GM06990 (cell line): ENCODE results near the gene ACP4.
A peak's percentile ranks its signal among the peaks of the same experiment; 100 is the strongest.

ENCODE experiments used
- DNase-seq: peaks from one replicate; pipeline ENCODE4 v3.0.0-alpha.2; 2011; ENCODE audit not compliant: insufficient read length; ENCODE audit errors: extremely low read depth
- H3K27me3 ChIP-seq: replicated peaks from 2 replicates; pipeline ENCODE4 v1.6.0; 2011; ENCODE audit warnings: low read length; ENCODE audit not compliant: control insufficient read depth, insufficient read depth
- H3K36me3 ChIP-seq: 2 replicates; pipeline ENCODE4 v1.5.1; 2011; ENCODE audit warnings: low read length; ENCODE audit not compliant: control insufficient read depth, insufficient read depth
- H3K4me3 ChIP-seq: replicated peaks from 2 replicates; pipeline ENCODE4 v1.5.1; 2011; ENCODE audit warnings: low read depth, mild to moderate bottlenecking, control low read depth, low read length
- TF ChIP-seq, protein P1 (sequence below): IDR thresholded peaks from 2 replicates; pipeline ENCODE4 v1.5.1; 2011; ENCODE audit warnings: low read length, control low read depth, mild to moderate bottlenecking, inconsistent platforms; ENCODE audit not compliant: insufficient read depth, poor library complexity, severe bottlenecking

Gene ACP4

DNA sequence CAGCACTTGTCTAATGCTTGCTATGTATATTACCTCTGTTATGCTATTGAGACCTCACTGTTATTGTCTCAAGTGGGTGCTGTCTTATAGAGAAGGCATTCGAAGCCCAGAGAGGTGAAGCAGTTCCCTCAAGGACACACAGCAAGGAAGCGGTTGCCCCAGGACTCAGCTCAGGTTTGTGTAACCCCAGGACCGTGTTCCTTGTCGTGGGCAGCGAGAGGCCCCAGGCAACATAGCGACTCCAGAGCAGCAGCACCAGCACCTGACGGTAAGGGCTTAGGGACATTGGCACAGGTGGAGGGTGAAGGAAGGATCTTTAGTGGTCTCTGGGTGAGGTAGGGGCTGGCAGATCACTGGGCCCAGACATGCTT lies 40.8 kb downstream of the ACP4 start:
- H3K27me3 ChIP-seq, result no peaks in the 10 kb centered on the region
- no peaks in the 10 kb centered on the region for H3K36me3 ChIP-seq
- no peak overlapping the region for H3K4me3 ChIP-seq
- DNase-seq, result no peak
- TF ChIP-seq, protein P1, sequence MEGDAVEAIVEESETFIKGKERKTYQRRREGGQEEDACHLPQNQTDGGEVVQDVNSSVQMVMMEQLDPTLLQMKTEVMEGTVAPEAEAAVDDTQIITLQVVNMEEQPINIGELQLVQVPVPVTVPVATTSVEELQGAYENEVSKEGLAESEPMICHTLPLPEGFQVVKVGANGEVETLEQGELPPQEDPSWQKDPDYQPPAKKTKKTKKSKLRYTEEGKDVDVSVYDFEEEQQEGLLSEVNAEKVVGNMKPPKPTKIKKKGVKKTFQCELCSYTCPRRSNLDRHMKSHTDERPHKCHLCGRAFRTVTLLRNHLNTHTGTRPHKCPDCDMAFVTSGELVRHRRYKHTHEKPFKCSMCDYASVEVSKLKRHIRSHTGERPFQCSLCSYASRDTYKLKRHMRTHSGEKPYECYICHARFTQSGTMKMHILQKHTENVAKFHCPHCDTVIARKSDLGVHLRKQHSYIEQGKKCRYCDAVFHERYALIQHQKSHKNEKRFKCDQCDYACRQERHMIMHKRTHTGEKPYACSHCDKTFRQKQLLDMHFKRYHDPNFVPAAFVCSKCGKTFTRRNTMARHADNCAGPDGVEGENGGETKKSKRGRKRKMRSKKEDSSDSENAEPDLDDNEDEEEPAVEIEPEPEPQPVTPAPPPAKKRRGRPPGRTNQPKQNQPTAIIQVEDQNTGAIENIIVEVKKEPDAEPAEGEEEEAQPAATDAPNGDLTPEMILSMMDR, result no peak

GRCh38 chr19:50832666-50833065 lies 42.5 kb downstream of the ACP4 start:
- Histone ChIP-seq H3K27me3 (no peaks in the 10 kb centered on the region), H3K4me3 (no peak overlapping the region), H3K36me3 (no peaks in the 10 kb centered on the region)
- no peak for DNase-seq
- TF ChIP-seq, protein P1, result no peak

DNA sequence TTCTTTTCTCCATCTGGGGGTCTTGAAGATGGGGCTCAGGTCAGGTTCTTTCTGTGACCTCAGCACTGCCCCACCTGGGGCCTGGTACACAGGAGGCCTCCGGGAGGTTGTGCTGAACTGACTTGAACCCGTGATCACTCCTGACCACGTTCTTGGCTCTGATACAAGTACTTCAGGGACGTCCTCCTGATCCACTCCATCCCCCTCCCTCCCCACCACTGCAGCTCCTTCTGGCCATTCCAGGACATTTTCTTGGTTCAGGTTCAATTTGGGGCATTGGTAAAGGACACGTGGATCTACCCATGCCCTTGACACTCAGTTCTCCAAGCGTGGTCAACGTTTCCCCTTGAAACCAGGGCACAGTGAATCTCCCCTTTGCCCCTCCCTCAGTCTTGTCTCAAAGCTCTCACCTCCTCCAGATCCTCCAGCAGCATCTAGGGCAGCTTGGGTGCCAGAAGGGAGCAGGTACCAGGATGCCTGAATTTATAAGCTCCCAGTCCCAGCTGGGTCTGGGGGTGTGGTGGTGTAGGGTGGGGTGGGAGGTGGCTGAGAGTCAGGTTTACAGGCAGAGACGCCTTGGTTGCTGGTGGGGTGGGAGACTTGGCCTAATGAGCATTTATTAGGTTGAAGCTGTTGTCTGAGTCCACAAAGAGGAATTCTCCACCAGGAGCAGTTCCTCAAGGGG lies 43.0 kb downstream of the ACP4 start, which contains the start of gene KLK15:
Gene KLK15 (minus strand): TSS at position 458 of the 685 bp plus-strand sequence. CDS start 2,082 bp downstream, outside the sequence.
- DNase-seq, result no peak
- Histone ChIP-seq H3K4me3 (no peak within 1 kb of the TSS), H3K36me3 (no peaks in the 10 kb centered on the region), H3K27me3 (no peaks in the 10 kb centered on the region)
- TF ChIP-seq, protein P1, result no peak

GRCh38 chr19:50833802-50834167 lies 43.6 kb downstream of the ACP4 start:
- Histone ChIP-seq H3K4me3 (no peak overlapping the region), H3K27me3 (no peaks in the 10 kb centered on the region), H3K36me3 (no peaks in the 10 kb centered on the region)
- no peak for DNase-seq
- TF ChIP-seq, protein P1, result no peak

DNA sequence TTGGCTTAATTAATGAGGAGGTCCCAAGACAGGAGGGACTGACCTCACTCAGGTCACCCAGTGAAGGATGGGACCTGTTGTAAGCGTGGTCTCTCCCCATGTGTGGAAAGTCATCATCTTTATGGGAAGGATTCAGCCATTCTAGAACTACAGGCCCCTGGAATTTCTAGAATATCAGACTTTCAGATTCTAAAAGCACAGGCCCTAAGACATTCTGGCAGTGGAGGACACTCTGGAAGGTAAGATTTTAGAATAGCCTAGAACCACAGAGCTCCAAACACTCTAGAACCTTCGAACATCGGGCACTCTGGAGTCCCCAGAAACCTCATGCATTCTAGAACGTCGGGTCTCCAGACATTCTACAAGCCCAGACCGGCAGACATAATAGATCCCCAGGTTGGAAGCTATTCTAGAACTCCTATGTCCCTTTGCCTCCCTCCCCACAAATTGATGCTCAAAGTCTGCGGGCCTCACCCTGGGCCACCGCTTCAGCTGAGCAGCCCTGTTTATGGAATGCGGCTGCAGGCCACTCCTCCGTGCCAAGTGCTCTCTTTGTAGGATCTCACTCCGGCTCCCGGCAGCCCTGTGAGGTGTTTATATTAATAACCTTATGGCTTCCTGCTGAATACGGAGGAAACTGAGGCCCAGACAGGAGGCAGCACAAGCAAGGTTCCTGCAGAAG lies 45.0 kb downstream of the ACP4 start:
- peak overlapping the region; percentile 63 for H3K4me3 ChIP-seq
- no peaks in the 10 kb centered on the region for H3K27me3 ChIP-seq
- no peak for DNase-seq
- TF ChIP-seq, protein P1, result no peak
- H3K36me3 ChIP-seq, result no peaks in the 10 kb centered on the region
